CD4-positive, alpha-beta T cell treated with Interleukin-15 for 1 hour (primary cell): Measurements from ENCODE around the gene CMTM6.
"Not testable (repeated sequence)": the region's sequence is repeated elsewhere in the genome, so short reads cannot be mapped to it uniquely, and the experiment has no call there.

Experiments
- DNase-seq: peaks from one replicate; pipeline ENCODE4 v3.0.0-alpha.2; 2020

Gene CMTM6

DNA sequence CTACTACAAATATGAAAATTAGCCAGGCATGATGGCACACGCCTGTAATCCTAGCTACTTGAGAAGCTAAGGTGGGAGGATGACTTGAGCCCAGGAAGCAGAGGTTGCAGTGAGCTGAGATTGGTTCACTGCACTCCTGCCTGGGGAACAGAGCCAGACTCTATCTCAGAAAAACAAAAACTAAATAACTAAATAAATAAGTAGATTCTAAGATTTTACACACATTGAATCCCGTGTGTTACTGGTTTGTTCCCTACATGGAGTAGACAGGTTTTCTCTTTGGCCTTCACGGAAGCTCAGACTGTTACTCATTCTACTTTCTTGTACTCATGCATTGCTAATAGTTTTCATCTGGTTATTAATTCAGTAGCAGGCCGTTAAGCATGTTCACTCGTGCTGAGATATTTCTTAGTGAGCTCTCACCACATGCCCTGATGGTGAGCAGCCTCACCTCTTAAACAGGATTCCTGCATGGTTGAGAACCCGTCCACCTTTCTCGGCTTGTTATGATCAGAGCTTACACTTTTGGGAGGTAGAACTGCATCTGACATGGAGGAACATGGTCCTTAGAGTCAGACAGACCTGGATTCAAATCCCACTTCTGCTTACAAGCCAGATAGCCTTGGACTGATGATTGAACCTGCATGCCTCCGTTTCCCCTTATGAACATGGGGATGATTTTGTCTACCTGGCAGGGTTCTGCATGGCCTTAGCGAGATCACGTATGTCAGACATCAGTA, 61.9 kb downstream of the CMTM6 start:
- no peak for DNase-seq

DNA sequence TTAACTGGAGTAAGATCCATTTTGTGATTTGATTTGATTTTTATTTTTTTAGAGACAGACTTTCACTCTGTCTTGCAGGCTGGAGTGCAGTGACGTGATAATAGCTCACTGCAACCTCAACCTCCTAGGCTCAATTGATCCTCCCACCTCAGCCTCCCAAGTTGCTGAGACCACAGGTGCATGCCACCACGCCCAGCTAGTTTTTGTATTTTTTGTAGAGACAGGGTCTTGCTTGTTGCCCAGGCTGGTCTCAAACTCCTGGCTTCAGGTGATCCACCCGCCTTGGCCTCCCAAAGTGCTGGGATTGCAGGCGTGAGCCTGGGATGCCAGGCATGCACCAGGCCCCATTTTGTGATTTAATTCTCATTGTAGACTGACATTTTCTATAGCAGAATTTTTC, 63.2 kb downstream of the CMTM6 start:
- DNase-seq, result not testable (repeated sequence)

- DNase-seq, result peak; percentile 32
These were observed 63.9 kb downstream of the CMTM6 start for GRCh38 chr3:32438596-32439344.

- DNase-seq, result no peak
These were observed 64.8 kb downstream of the CMTM6 start for GRCh38 chr3:32437896-32438295.

DNA sequence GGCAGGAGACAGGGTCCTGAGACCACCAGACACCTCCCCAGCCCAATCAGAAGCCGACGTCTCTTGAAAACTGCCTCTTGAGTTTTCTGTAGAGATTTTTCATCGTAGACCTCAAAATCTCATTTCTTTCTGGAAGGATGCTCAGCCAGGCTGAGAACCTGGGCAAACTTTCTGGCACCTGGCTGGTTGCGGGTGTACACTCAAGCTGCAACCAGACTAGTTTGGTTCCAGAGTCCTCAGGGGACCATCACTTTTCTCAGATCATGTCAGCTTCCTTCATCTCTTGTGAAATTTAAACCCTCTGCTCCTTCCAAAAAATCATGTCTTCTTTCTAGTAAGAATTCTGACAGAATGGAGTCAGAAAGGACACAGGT, 65.8 kb downstream of the CMTM6 start:
- no peak for DNase-seq

- no peak for DNase-seq
These were observed 66.5 kb downstream of the CMTM6 start for GRCh38 chr3:32435911-32436815.

DNA sequence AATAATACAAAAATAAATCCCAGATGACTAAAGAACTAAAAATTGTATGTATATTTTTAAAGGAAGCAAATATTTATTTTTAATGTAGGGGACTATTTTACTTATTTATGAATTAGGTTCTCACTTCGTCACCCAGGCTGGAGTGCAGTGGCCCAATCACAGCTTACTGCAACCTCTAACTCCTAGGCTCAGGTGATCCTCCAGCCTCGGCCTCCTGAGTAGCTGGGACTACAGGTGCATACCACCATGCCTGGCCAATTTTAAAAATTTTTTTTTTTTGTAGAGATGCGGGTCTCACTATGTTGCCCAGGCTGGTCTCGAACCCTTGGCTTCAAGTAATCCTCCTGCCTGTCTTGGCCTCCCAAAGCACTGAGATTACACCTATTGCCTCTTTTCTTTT, 68.4 kb downstream of the CMTM6 start:
- DNase-seq, result no peak

- DNase-seq, result no peak
These were observed 69.7 kb downstream of the CMTM6 start for GRCh38 chr3:32432711-32433530.

- no peak for DNase-seq
These were observed 70.5 kb downstream of the CMTM6 start for GRCh38 chr3:32432045-32432710.

DNA sequence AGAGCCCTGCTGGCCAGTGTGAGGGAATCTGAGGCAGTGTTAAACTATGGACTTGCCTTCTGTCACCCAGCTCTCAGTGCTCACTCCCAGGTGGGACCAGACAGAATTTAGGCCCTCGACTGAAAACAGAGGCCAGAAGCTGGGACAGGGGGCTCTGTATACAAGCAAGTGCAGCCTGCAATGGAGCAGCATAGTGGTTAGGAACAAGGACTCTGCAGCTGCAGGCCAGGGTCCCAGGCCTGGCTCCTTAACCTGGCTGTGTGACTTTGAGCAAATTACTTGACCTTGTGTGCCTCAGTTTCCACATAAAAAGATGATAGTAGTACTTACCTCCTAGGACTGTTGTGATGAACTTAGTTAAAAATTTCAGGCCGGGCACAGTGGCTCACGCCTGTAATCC, 71.2 kb downstream of the CMTM6 start:
- DNase-seq, result no peak
